K562 (cell line): ENCODE measurements around the gene LRRC15. TPM values are rescaled to one million over a fixed set of nuclear protein-coding genes. Genes with fewer than 3 reads are reported as not detected.

Experiments used
- polyA plus RNA-seq, 8 experiments: library from polyadenylated mRNA; depleted of rRNA in 4 of 8; stranded (reverse) in 5 of 8; unstranded in 3 of 8; fragments of >200 nt; fragmentation: Nextera tagmentation in 2 of 8; fragmentation: Illumina TruSeq in 1 of 8; extraction: Ambion mirVana in 2 of 8; extraction: Trizol in 1 of 8; gene quantifications; 2 replicates each; pipeline versions ENCODE4 v1.2.1 to v1.2.3, GENCODE V29; 2011 to 2014; ENCODE audit warnings: inconsistent platforms in 1 of 8, missing spikeins in 1 of 8
- total RNA-seq, 7 experiments: library from RNA; depleted of rRNA in 6 of 7; stranded (reverse); fragments of >200 nt in 6 of 7; fragmentation: Illumina TruSeq in 2 of 7; extraction: Trizol in 2 of 7; gene quantifications; 2 replicates each; pipeline versions ENCODE4 v1.2.1 to v1.2.3, GENCODE V29; 2011 to 2021; ENCODE audit warnings: low replicate concordance in 1 of 7
- TF ChIP-seq, protein P1 (sequence below), 2 experiments: fragments of 450-650 bp in 1 of 2; sonication (generic) in 1 of 2; formaldehyde crosslinking in 1 of 2; IDR thresholded peaks; 2 replicates each; pipeline versions ENCODE4 v1.7.1 to v1.9.0; 2016 to 2022; ENCODE audit warnings: inconsistent platforms in 1 of 2, mild to moderate bottlenecking in 1 of 2, missing genetic modification reagents in 1 of 2

LRRC15 gene
- total and polyA plus RNA-seq, 9 of the 15 experiments (the other 6 are each of a cell fraction or from before 2014, with no cell fraction given): not detected

DNA sequence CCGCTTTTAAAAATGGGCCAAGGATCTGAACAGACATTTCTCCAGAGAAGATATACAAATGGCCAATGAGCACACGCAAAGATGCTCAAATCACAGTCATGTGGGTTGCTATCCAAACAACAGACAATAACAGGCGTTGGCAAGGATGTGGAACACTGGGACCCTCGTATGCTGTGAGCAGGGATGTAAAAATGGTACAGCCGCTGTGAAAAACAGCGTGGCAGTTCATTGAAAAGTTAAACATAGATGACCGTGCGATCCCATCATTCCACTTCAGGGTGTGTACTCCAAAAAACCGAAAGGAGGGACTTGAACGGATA, 6.7 kb upstream of the LRRC15 start (continued):
- TF ChIP-seq, protein P1, sequence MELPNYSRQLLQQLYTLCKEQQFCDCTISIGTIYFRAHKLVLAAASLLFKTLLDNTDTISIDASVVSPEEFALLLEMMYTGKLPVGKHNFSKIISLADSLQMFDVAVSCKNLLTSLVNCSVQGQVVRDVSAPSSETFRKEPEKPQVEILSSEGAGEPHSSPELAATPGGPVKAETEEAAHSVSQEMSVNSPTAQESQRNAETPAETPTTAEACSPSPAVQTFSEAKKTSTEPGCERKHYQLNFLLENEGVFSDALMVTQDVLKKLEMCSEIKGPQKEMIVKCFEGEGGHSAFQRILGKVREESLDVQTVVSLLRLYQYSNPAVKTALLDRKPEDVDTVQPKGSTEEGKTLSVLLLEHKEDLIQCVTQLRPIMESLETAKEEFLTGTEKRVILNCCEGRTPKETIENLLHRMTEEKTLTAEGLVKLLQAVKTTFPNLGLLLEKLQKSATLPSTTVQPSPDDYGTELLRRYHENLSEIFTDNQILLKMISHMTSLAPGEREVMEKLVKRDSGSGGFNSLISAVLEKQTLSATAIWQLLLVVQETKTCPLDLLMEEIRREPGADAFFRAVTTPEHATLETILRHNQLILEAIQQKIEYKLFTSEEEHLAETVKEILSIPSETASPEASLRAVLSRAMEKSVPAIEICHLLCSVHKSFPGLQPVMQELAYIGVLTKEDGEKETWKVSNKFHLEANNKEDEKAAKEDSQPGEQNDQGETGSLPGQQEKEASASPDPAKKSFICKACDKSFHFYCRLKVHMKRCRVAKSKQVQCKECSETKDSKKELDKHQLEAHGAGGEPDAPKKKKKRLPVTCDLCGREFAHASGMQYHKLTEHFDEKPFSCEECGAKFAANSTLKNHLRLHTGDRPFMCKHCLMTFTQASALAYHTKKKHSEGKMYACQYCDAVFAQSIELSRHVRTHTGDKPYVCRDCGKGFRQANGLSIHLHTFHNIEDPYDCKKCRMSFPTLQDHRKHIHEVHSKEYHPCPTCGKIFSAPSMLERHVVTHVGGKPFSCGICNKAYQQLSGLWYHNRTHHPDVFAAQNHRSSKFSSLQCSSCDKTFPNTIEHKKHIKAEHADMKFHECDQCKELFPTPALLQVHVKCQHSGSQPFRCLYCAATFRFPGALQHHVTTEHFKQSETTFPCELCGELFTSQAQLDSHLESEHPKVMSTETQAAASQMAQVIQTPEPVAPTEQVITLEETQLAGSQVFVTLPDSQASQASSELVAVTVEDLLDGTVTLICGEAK (IDR thresholded peaks at IDR 0.05): no peak
- TF ChIP-seq, protein P1 (CRISPR knock-in tag; IDR thresholded peaks at IDR 0.05): no peak
